CD4-positive, CD25-positive, alpha-beta regulatory T cell (primary cell): ENCODE results near the gene MAGI2. TPM values are rescaled to one million over a fixed set of nuclear protein-coding genes. Genes with fewer than 3 reads are reported as not detected.
A peak's percentile ranks its signal among the peaks of the same experiment; 100 is the strongest.

Experiments
- ATAC-seq, 2 donors: fragments of 150-1000 bp; cut with Tn5 transposase; one replicate each; pipeline ENCODE4 v1.10.0; 2021; ENCODE audit warnings: low read depth in 2 of 2, moderate number of reproducible peaks in 2 of 2, moderate library complexity in 1 of 2
- DNase-seq, 3 donors: peaks; one replicate each; pipeline versions ENCODE4 v3.0.0 to v3.0.0-alpha.2; 2012 to 2022; ENCODE audit warnings: mixed read lengths in 1 of 3
- H3K27ac ChIP-seq: one replicate; pipeline ENCODE4 v1.7.0; 2013; ENCODE audit warnings: mild to moderate bottlenecking, low read length; ENCODE audit not compliant: insufficient read depth, poor library complexity, severe bottlenecking
- H3K27me3 ChIP-seq: one replicate; pipeline ENCODE4 v1.7.0; 2013; ENCODE audit warnings: low read length; ENCODE audit not compliant: control insufficient read depth, insufficient read depth
- H3K36me3 ChIP-seq: one replicate; pipeline ENCODE4 v1.7.0; 2013; ENCODE audit warnings: mild to moderate bottlenecking, low read length, moderate library complexity; ENCODE audit not compliant: control insufficient read depth, insufficient read depth
- H3K4me1 ChIP-seq: 2 replicates; pipeline ENCODE4 v1.7.0; 2013; ENCODE audit warnings: mild to moderate bottlenecking, low read length; ENCODE audit not compliant: insufficient read depth, control insufficient read depth, poor library complexity, severe bottlenecking
- H3K4me3 ChIP-seq: one replicate; pipeline ENCODE4 v1.7.0; 2013; ENCODE audit warnings: low read depth, mild to moderate bottlenecking, low read length, moderate library complexity
- H3K9me3 ChIP-seq, 2 experiments: 1 replicate in 1 of 2; 2 replicates in 1 of 2; pipeline ENCODE4 v1.7.0; 2013; ENCODE audit warnings: low read length in 2 of 2, mild to moderate bottlenecking in 1 of 2, moderate library complexity in 1 of 2; ENCODE audit not compliant: control insufficient read depth in 2 of 2
- H3K27ac Mint-ChIP-seq, 3 donors: one replicate each; pipeline ENCODE4 v1.8.0; 2020 to 2022; ENCODE audit warnings: mild to moderate bottlenecking in 3 of 3, mixed read lengths in 3 of 3, moderate library complexity in 2 of 3
- H3K27me3 Mint-ChIP-seq: one replicate; pipeline ENCODE4 v1.8.0; 2022; ENCODE audit warnings: mild to moderate bottlenecking, mixed read lengths
- H3K36me3 Mint-ChIP-seq: one replicate; pipeline ENCODE4 v1.8.0; 2020; ENCODE audit warnings: mixed read lengths
- H3K4me1 Mint-ChIP-seq, 4 donors: one replicate each; pipeline ENCODE4 v1.8.0; 2020 to 2022; ENCODE audit warnings: mixed read lengths in 4 of 4, mild to moderate bottlenecking in 1 of 4
- H3K4me3 Mint-ChIP-seq, 4 donors: one replicate each; pipeline ENCODE4 v1.8.0; 2020 to 2022; ENCODE audit warnings: mild to moderate bottlenecking in 4 of 4, mixed read lengths in 4 of 4, moderate library complexity in 3 of 4
- H3K9me3 Mint-ChIP-seq, 7 donors: one replicate each; pipeline ENCODE4 v1.8.0; 2020 to 2022; ENCODE audit warnings: mixed read lengths in 7 of 7, mild to moderate bottlenecking in 3 of 7, moderate library complexity in 2 of 7
- polyA plus RNA-seq, 4 donors: library from polyadenylated mRNA; unstranded; fragments of 300-500 nt; fragmentation: Illumina TruSeq; gene quantifications; one replicate each; pipeline ENCODE4 v1.2.3, GENCODE V29; 2021
- total RNA-seq: library from RNA; stranded (reverse); gene quantifications from one replicate; pipeline ENCODE4 v1.2.3, GENCODE V29; 2022

Gene MAGI2
- total and polyA plus RNA-seq, 5 donors from 2014 or later, result not detected

- Histone ChIP-seq H3K9me3 (no peaks in the 10 kb centered on the region), H3K36me3 (no peaks in the 10 kb centered on the region), H3K27me3 (no peaks in the 10 kb centered on the region), H3K4me1 (no peaks in the 10 kb centered on the region), H3K27ac (no peak overlapping the region), H3K4me3 (no peak overlapping the region)
- peaks cover 0 to 4% (median 0%) of the 10 kb centered on the region in 7 donors for H3K9me3 Mint-ChIP-seq
- DNase-seq (no peak), ATAC-seq (no peak)
- no peaks in the 10 kb centered on the region for H3K36me3 Mint-ChIP-seq
- no peaks in the 10 kb centered on the region for H3K27me3 Mint-ChIP-seq
- no peaks in the 10 kb centered on the region for H3K4me1 Mint-ChIP-seq
- no peak overlapping the region for H3K4me3 Mint-ChIP-seq
- H3K27ac Mint-ChIP-seq, result no peak overlapping the region
These were observed 49.6 kb downstream of the MAGI2 start for GRCh38 chr7:79403879-79404278.

- no peak for ATAC-seq
- H3K9me3 Mint-ChIP-seq, result peaks cover 0 to 4% (median 0%) of the 10 kb centered on the region in 7 donors
- no peak overlapping the region for H3K4me3 Mint-ChIP-seq
These were observed 50.0 kb downstream of the MAGI2 start for GRCh38 chr7:79403451-79403850.

GRCh38 chr7:79401254-79401653, 52.2 kb downstream of the MAGI2 start:
- no peaks in the 10 kb centered on the region for H3K4me1 ChIP-seq
- Mint-ChIP-seq H3K27me3 (no peaks in the 10 kb centered on the region), H3K27ac (no peak overlapping the region), H3K36me3 (no peaks in the 10 kb centered on the region), H3K9me3 (peaks cover 0 to 4% (median 0%) of the 10 kb centered on the region in 7 donors), H3K4me3 (no peak overlapping the region), H3K4me1 (no peaks in the 10 kb centered on the region)
- no peaks in the 10 kb centered on the region for H3K36me3 ChIP-seq
- no peak for ATAC-seq
- no peak overlapping the region for H3K4me3 ChIP-seq
- DNase-seq, result no peak
- H3K9me3 ChIP-seq, result no peaks in the 10 kb centered on the region
- H3K27me3 ChIP-seq, result no peaks in the 10 kb centered on the region
- no peak overlapping the region for H3K27ac ChIP-seq

More at GRCh38 chr7:79403451-79403850, 50.0 kb downstream of the MAGI2 start:
- Mint-ChIP-seq H3K4me1 (no peaks in the 10 kb centered on the region), H3K27ac (no peak overlapping the region), H3K36me3 (no peaks in the 10 kb centered on the region), H3K27me3 (no peaks in the 10 kb centered on the region)
- Histone ChIP-seq H3K4me3 (no peak overlapping the region), H3K27me3 (no peaks in the 10 kb centered on the region), H3K4me1 (no peaks in the 10 kb centered on the region), H3K9me3 (no peaks in the 10 kb centered on the region), H3K36me3 (no peaks in the 10 kb centered on the region), H3K27ac (no peak overlapping the region)
- DNase-seq, result no peak

GRCh38 chr7:79400222-79400621, 53.2 kb downstream of the MAGI2 start:
- Mint-ChIP-seq H3K9me3 (peaks cover 0 to under 1% (median 0%) of the 10 kb centered on the region in 7 donors), H3K27me3 (no peaks in the 10 kb centered on the region), H3K27ac (no peak overlapping the region), H3K4me1 (no peaks in the 10 kb centered on the region), H3K4me3 (no peak overlapping the region), H3K36me3 (no peaks in the 10 kb centered on the region)
- no peaks in the 10 kb centered on the region for H3K9me3 ChIP-seq
- no peak overlapping the region for H3K4me3 ChIP-seq
- H3K36me3 ChIP-seq, result no peaks in the 10 kb centered on the region
- H3K27ac ChIP-seq, result no peak overlapping the region
- H3K4me1 ChIP-seq, result no peaks in the 10 kb centered on the region
- DNase-seq, result no peak
- no peak for ATAC-seq
- no peaks in the 10 kb centered on the region for H3K27me3 ChIP-seq

- H3K4me3 Mint-ChIP-seq, result no peak overlapping the region
- H3K27me3 ChIP-seq, result no peaks in the 10 kb centered on the region
- H3K4me1 Mint-ChIP-seq, result no peaks in the 10 kb centered on the region
- no peaks in the 10 kb centered on the region for H3K36me3 ChIP-seq
- H3K27ac ChIP-seq, result no peak overlapping the region
- no peaks in the 10 kb centered on the region for H3K9me3 ChIP-seq
- no peak overlapping the region for H3K27ac Mint-ChIP-seq
- no peaks in the 10 kb centered on the region for H3K4me1 ChIP-seq
- no peaks in the 10 kb centered on the region for H3K9me3 Mint-ChIP-seq
- H3K36me3 Mint-ChIP-seq, result no peaks in the 10 kb centered on the region
- DNase-seq, result no peak
- H3K27me3 Mint-ChIP-seq, result no peaks in the 10 kb centered on the region
- H3K4me3 ChIP-seq, result no peak overlapping the region
- ATAC-seq, result no peak
These were observed 55.2 kb downstream of the MAGI2 start for GRCh38 chr7:79398138-79398749.

- Histone ChIP-seq H3K4me1 (no peaks in the 10 kb centered on the region), H3K4me3 (no peak overlapping the region), H3K36me3 (no peaks in the 10 kb centered on the region), H3K27ac (no peak overlapping the region), H3K9me3 (peaks cover 0 to 1% of the 10 kb centered on the region in 2 experiments), H3K27me3 (no peaks in the 10 kb centered on the region)
- no peaks in the 10 kb centered on the region for H3K36me3 Mint-ChIP-seq
- ATAC-seq (no peak), DNase-seq (no peak)
- peaks cover 4% of the 10 kb centered on the region for H3K27me3 Mint-ChIP-seq
- H3K9me3 Mint-ChIP-seq, result peaks cover 0 to 6% (median 1%) of the 10 kb centered on the region in 7 donors
- H3K4me1 Mint-ChIP-seq, result no peaks in the 10 kb centered on the region
- no peak overlapping the region for H3K27ac Mint-ChIP-seq
- H3K4me3 Mint-ChIP-seq, result no peak overlapping the region
These were observed 66.6 kb downstream of the MAGI2 start for GRCh38 chr7:79386688-79387422.

GRCh38 chr7:79381921-79382320, 71.5 kb downstream of the MAGI2 start:
- DNase-seq (no peak), ATAC-seq (no peak)
- H3K4me1 ChIP-seq, result no peaks in the 10 kb centered on the region
- no peaks in the 10 kb centered on the region for H3K36me3 ChIP-seq
- Mint-ChIP-seq H3K4me1 (no peaks in the 10 kb centered on the region), H3K4me3 (no peak overlapping the region), H3K27ac (no peak overlapping the region), H3K36me3 (no peaks in the 10 kb centered on the region), H3K27me3 (no peaks in the 10 kb centered on the region), H3K9me3 (peaks cover 0 to 6% (median 3%) of the 10 kb centered on the region in 7 donors)
- H3K27ac ChIP-seq, result no peak overlapping the region
- H3K27me3 ChIP-seq, result no peaks in the 10 kb centered on the region
- no peak overlapping the region for H3K4me3 ChIP-seq
- H3K9me3 ChIP-seq, result no peaks in the 10 kb centered on the region

GRCh38 chr7:79377097-79377496, 76.4 kb downstream of the MAGI2 start:
- no peaks in the 10 kb centered on the region for H3K27me3 Mint-ChIP-seq
- H3K27ac ChIP-seq, result no peak overlapping the region
- DNase-seq (no peak), ATAC-seq (no peak)
- peaks cover 0 to 6% (median 3%) of the 10 kb centered on the region in 7 donors for H3K9me3 Mint-ChIP-seq
- no peak overlapping the region for H3K4me3 ChIP-seq
- no peaks in the 10 kb centered on the region for H3K27me3 ChIP-seq
- H3K4me1 ChIP-seq, result no peaks in the 10 kb centered on the region
- no peak overlapping the region for H3K4me3 Mint-ChIP-seq
- no peaks in the 10 kb centered on the region for H3K9me3 ChIP-seq
- H3K27ac Mint-ChIP-seq, result peak overlapping the region in 1 of 3 donors; percentile 18
- no peaks in the 10 kb centered on the region for H3K4me1 Mint-ChIP-seq
- H3K36me3 Mint-ChIP-seq, result no peaks in the 10 kb centered on the region
- H3K36me3 ChIP-seq, result no peaks in the 10 kb centered on the region
